Measurements from ENCODE around the gene CEND1. TPM values are rescaled to one million over a fixed set of nuclear protein-coding genes. Genes with fewer than 3 reads are reported as not detected.

The CEND1 gene
- total RNA-seq, 1 donor, result 1.2 TPM

- no peak for TF ChIP-seq CTCF (IDR thresholded peaks at IDR 0.05; ENCODE audit: insufficient read depth, low read length)
- no peak for DNase-seq (ENCODE audit: low read depth)
- H3K4me3 ChIP-seq (ENCODE audit: low read depth, low read length), result no peak overlapping the region
These were observed 18.2 kb downstream of the CEND1 start for GRCh38 chr11:771617-772204.

- H3K4me3 ChIP-seq (ENCODE audit: low read depth, low read length), result no peak overlapping the region
- TF ChIP-seq CTCF (IDR thresholded peaks at IDR 0.05; ENCODE audit: insufficient read depth, low read length), result no peak
- no peak for DNase-seq (ENCODE audit: low read depth)
These were observed 19.0 kb downstream of the CEND1 start for GRCh38 chr11:770642-771616.

GRCh38 chr11:769887-770641, 19.8 kb downstream of the CEND1 start:
- DNase-seq (ENCODE audit: low read depth), result no peak
- no peak overlapping the region for H3K4me3 ChIP-seq (ENCODE audit: low read depth, low read length)
- TF ChIP-seq CTCF (IDR thresholded peaks at IDR 0.05; ENCODE audit: insufficient read depth, low read length), result no peak

- no peak for DNase-seq (ENCODE audit: low read depth)
- TF ChIP-seq CTCF (IDR thresholded peaks at IDR 0.05; ENCODE audit: insufficient read depth, low read length), result no peak
- H3K4me3 ChIP-seq (ENCODE audit: low read depth, low read length), result no peak overlapping the region
These were observed 22.7 kb downstream of the CEND1 start for GRCh38 chr11:767238-767637.

GRCh38 chr11:766936-767210, 23.0 kb downstream of the CEND1 start:
- no peak for TF ChIP-seq CTCF (IDR thresholded peaks at IDR 0.05; ENCODE audit: insufficient read depth, low read length)
- H3K4me3 ChIP-seq (ENCODE audit: low read depth, low read length), result no peak overlapping the region
- no peak for DNase-seq (ENCODE audit: low read depth)

- no peak overlapping the region for H3K4me3 ChIP-seq (ENCODE audit: low read depth, low read length)
- no peak for TF ChIP-seq CTCF (IDR thresholded peaks at IDR 0.05; ENCODE audit: insufficient read depth, low read length)
- DNase-seq (ENCODE audit: low read depth), result no peak
These were observed 23.6 kb downstream of the CEND1 start for GRCh38 chr11:766106-766935.

Data from fibroblast of the aortic adventitia (primary cell).